Thymus (tissue), 11 donors: Measurements from ENCODE around the gene DDX10. TPM values are rescaled to one million over a fixed set of nuclear protein-coding genes. Genes with fewer than 3 reads are reported as not detected.

Experiments
- DNase-seq, 9 donors: peaks; one replicate each; pipeline ENCODE4 v3.0.0-alpha.2; 2013; ENCODE audit warnings: low spot score in 9 of 9, low read depth in 6 of 9, missing footprints in 1 of 9
- H3K27ac ChIP-seq, 2 donors: one replicate each; pipeline ENCODE4 v1.5.1; 2013; ENCODE audit warnings: control low read depth in 1 of 2, low read depth in 1 of 2, low read length in 1 of 2, mild to moderate bottlenecking in 1 of 2, moderate library complexity in 1 of 2
- H3K27me3 ChIP-seq, 2 donors: one replicate each; pipeline ENCODE4 v1.5.1; 2013; ENCODE audit warnings: low read length in 1 of 2; ENCODE audit not compliant: control insufficient read depth in 2 of 2, insufficient read depth in 1 of 2
- H3K36me3 ChIP-seq, 2 donors: one replicate each; pipeline ENCODE4 v1.5.1; 2013; ENCODE audit warnings: low read length in 1 of 2, mild to moderate bottlenecking in 1 of 2, moderate library complexity in 1 of 2; ENCODE audit not compliant: control insufficient read depth in 2 of 2, insufficient read depth in 2 of 2
- H3K4me1 ChIP-seq, 2 donors: one replicate each; pipeline ENCODE4 v1.5.1; 2013; ENCODE audit warnings: low read length in 2 of 2; ENCODE audit not compliant: control insufficient read depth in 2 of 2, insufficient read depth in 2 of 2
- H3K4me3 ChIP-seq, 2 donors: one replicate each; pipeline ENCODE4 v1.5.1; 2013; ENCODE audit warnings: low read length in 2 of 2, control low read depth in 1 of 2, mild to moderate bottlenecking in 1 of 2
- H3K9me3 ChIP-seq, 2 donors: one replicate each; pipeline ENCODE4 v1.5.1; 2013; ENCODE audit warnings: low read length in 1 of 2, mild to moderate bottlenecking in 1 of 2; ENCODE audit not compliant: control insufficient read depth in 2 of 2, insufficient read depth in 1 of 2
- WGBS: extraction: QIAGEN DNeasy Blood & Tissue Kit; methylation state at CpG from one replicate; pipeline ENCODE4 v1.1.7; 2013; 5-methylcytosine and 5-hydroxymethylcytosine counted together
- polyA plus RNA-seq: library from polyadenylated mRNA; stranded (reverse); fragments of 200-250 nt; gene quantifications from one replicate; pipeline ENCODE4 v1.2.3, GENCODE V29; 2013
- total RNA-seq: library from RNA; stranded (reverse); fragments of 120-200 nt; gene quantifications from one replicate; pipeline ENCODE4 v1.2.4, GENCODE V29; 2013
- donor health status: healthy.

Gene DDX10
- total and polyA plus RNA-seq, 2 donors, result 20.1 to 32.3 TPM

- peaks cover 0 to 4% of the 10 kb centered on the region in 2 donors for H3K36me3 ChIP-seq
- H3K9me3 ChIP-seq, result no peaks in the 10 kb centered on the region
- H3K4me3 ChIP-seq, result no peak overlapping the region
- WGBS, result 97% methylated on average over 1 of the region's 1 CpG
- DNase-seq, result no peak
- no peak overlapping the region for H3K27ac ChIP-seq
- no peaks in the 10 kb centered on the region for H3K27me3 ChIP-seq
- H3K4me1 ChIP-seq, result peaks cover 12 to 14% of the 10 kb centered on the region in 2 donors
Measured at GRCh38 chr11:108939135-108939534, 274.3 kb downstream of the DDX10 start.

DNA sequence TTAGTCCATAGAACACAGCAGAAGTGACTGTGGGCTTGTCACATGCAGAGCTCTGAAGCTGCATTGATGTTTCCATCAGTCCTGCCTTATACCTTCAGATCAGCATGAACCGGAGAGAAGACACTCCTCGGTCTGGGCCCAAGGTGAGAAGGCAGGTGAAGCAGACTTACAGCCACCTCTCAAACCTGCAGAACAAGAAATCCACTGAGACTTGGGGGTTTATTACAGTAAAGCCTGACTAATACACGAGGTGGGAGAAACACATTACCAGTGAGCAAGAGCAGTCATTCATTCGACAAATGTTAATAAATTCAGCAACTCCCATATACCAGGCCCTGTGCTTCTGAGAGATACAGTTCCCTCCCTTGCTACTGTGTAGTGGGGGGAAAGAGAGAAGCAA is 279.0 kb downstream of the DDX10 start:
- no peaks in the 10 kb centered on the region for H3K9me3 ChIP-seq
- DNase-seq, result peak in 1 of 9 donors; percentile 34
- H3K27ac ChIP-seq, result peak overlapping the region; percentile 42 to 82
- peaks cover 27 to 32% of the 10 kb centered on the region in 2 donors for H3K4me1 ChIP-seq
- H3K4me3 ChIP-seq, result no peak overlapping the region
- WGBS, result 93% methylated on average over 4 of the region's 4 CpGs
- H3K36me3 ChIP-seq, result peaks cover 0 to 4% of the 10 kb centered on the region in 2 donors
- no peaks in the 10 kb centered on the region for H3K27me3 ChIP-seq

- H3K9me3 ChIP-seq, result no peaks in the 10 kb centered on the region
- no peak overlapping the region for H3K4me3 ChIP-seq
- H3K27me3 ChIP-seq, result no peaks in the 10 kb centered on the region
- WGBS, result 30% methylated on average over 6 of the region's 6 CpGs
- H3K27ac ChIP-seq, result peak overlapping the region in 1 of 2 donors; percentile 82
- peaks cover 0 to 4% of the 10 kb centered on the region in 2 donors for H3K36me3 ChIP-seq
- DNase-seq, result peak in 7 of 9 donors; percentile 31 to 76 (median 55)
- peaks cover 27 to 32% of the 10 kb centered on the region in 2 donors for H3K4me1 ChIP-seq
Measured at GRCh38 chr11:108944471-108945178, 279.8 kb downstream of the DDX10 start.

DNA sequence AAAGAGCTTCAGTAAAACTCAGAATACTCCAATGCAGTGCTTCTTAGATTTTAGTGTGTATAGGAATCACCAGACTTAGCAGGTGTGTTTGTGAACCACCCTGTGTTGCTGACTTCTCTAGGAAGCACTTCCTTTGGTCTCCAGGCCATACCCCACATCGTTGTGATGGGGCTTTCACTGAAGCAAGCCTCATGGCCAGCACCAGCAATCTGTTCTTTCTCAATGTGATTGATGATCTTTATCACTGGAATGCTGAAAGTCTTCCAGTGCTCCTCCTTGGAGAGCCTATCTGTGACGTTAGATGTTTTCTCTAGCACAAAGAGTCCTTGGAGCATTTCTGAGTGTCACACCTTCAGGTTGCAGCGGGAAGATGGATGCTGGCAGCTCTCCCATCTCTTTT is 280.5 kb downstream of the DDX10 start:
- DNase-seq, result peak in 2 of 9 donors; percentile 13 to 49
- no peak overlapping the region for H3K4me3 ChIP-seq
- H3K27me3 ChIP-seq, result no peaks in the 10 kb centered on the region
- H3K36me3 ChIP-seq, result peaks cover 0 to 1% of the 10 kb centered on the region in 2 donors
- H3K9me3 ChIP-seq, result no peaks in the 10 kb centered on the region
- peaks cover 27 to 32% of the 10 kb centered on the region in 2 donors for H3K4me1 ChIP-seq
- 62% methylated on average over 3 of the region's 3 CpGs for WGBS
- peak overlapping the region in 1 of 2 donors; percentile 82 for H3K27ac ChIP-seq

- WGBS, result 96% methylated on average over 7 of the region's 7 CpGs
- no peaks in the 10 kb centered on the region for H3K27me3 ChIP-seq
- no peak for DNase-seq
- no peak overlapping the region for H3K4me3 ChIP-seq
- H3K36me3 ChIP-seq, result no peaks in the 10 kb centered on the region
- H3K27ac ChIP-seq, result no peak overlapping the region
- H3K4me1 ChIP-seq, result peaks cover 26 to 28% of the 10 kb centered on the region in 2 donors
- no peaks in the 10 kb centered on the region for H3K9me3 ChIP-seq
Measured at GRCh38 chr11:108947654-108948570, 283.0 kb downstream of the DDX10 start.

- Histone ChIP-seq H3K4me3 (no peak overlapping the region), H3K9me3 (no peaks in the 10 kb centered on the region), H3K36me3 (no peaks in the 10 kb centered on the region), H3K27ac (no peak overlapping the region), H3K4me1 (peaks cover 8 to 12% of the 10 kb centered on the region in 2 donors), H3K27me3 (no peaks in the 10 kb centered on the region)
- no peak for DNase-seq
- 97% methylated on average over 7 of the region's 7 CpGs for WGBS
Measured at GRCh38 chr11:108958368-108959104, 293.7 kb downstream of the DDX10 start.

- Histone ChIP-seq H3K27me3 (no peaks in the 10 kb centered on the region), H3K4me1 (peaks cover 8 to 12% of the 10 kb centered on the region in 2 donors), H3K36me3 (no peaks in the 10 kb centered on the region), H3K27ac (no peak overlapping the region), H3K9me3 (no peaks in the 10 kb centered on the region), H3K4me3 (no peak overlapping the region)
- no peak for DNase-seq
- 72% methylated on average over 4 of the region's 4 CpGs for WGBS
Measured at GRCh38 chr11:108959105-108959761, 294.4 kb downstream of the DDX10 start.

GRCh38 chr11:108959874-108960273 is 295.0 kb downstream of the DDX10 start:
- Histone ChIP-seq H3K4me1 (peaks cover 8 to 12% of the 10 kb centered on the region in 2 donors), H3K27ac (no peak overlapping the region), H3K9me3 (no peaks in the 10 kb centered on the region), H3K27me3 (no peaks in the 10 kb centered on the region), H3K4me3 (no peak overlapping the region), H3K36me3 (no peaks in the 10 kb centered on the region)
- DNase-seq, result no peak
- WGBS, result 98% methylated on average over 3 of the region's 3 CpGs
